PFSK-1 (cell line): ENCODE data around the gene DPYSL3.

Experiments used
- FOXP2 ChIP-seq: optimal IDR thresholded peaks from 2 replicates; pipeline ENCODE3; 2011; ENCODE audit warnings: borderline replicate concordance, control low read depth, inconsistent platforms; ENCODE audit not compliant: insufficient read depth; ENCODE audit errors: extremely low read length, extremely low read depth
- POLR2AphosphoS5 ChIP-seq: IDR thresholded peaks from 2 replicates; pipeline ENCODE4 v1.6.1; 2012; ENCODE audit warnings: low read depth, mild to moderate bottlenecking, control low read depth, low read length, moderate library complexity
- REST ChIP-seq, 2 experiments: IDR thresholded peaks; 2 replicates each; pipeline versions ENCODE4 v1.6.1 to v1.8.0; 2011 to 2012; ENCODE audit warnings: low read depth in 2 of 2, low read length in 2 of 2, control low read depth in 1 of 2, inconsistent platforms in 1 of 2, mild to moderate bottlenecking in 1 of 2, moderate library complexity in 1 of 2; ENCODE audit not compliant: insufficient read depth in 1 of 2
- SIN3A ChIP-seq: IDR thresholded peaks from 2 replicates; pipeline ENCODE4 v1.6.1; 2012; ENCODE audit warnings: mild to moderate bottlenecking, low read length, moderate library complexity, borderline replicate concordance; ENCODE audit not compliant: insufficient read depth
- TAF1 ChIP-seq: IDR thresholded peaks from 2 replicates; pipeline ENCODE4 v1.6.1; 2012; ENCODE audit warnings: low read length, control low read depth, borderline replicate concordance; ENCODE audit not compliant: insufficient read depth

The DPYSL3 gene

GRCh38 chr5:147434049-147434448 lies 75.8 kb downstream of the DPYSL3 start:
- TF ChIP-seq FOXP2, result no peak
- TF ChIP-seq TAF1, result no peak
- no peak for TF ChIP-seq SIN3A
- TF ChIP-seq POLR2AphosphoS5, result no peak
- TF ChIP-seq REST (IDR thresholded peaks at IDR 0.05; ENCODE audit: insufficient read depth in 1 of 2, low read depth in 2 of 2, low read length in 2 of 2), result no peak

- TF ChIP-seq SIN3A (no peak), POLR2AphosphoS5 (no peak), TAF1 (no peak), REST (IDR thresholded peaks at IDR 0.05; ENCODE audit: insufficient read depth in 1 of 2, low read depth in 2 of 2, low read length in 2 of 2) (no peak), FOXP2 (no peak)
These were observed 77.5 kb downstream of the DPYSL3 start for GRCh38 chr5:147432323-147432722.

- TF ChIP-seq REST (IDR thresholded peaks at IDR 0.05; ENCODE audit: insufficient read depth in 1 of 2, low read depth in 2 of 2, low read length in 2 of 2) (no peak), FOXP2 (no peak), TAF1 (no peak), POLR2AphosphoS5 (no peak), SIN3A (no peak)
These were observed 78.3 kb downstream of the DPYSL3 start for GRCh38 chr5:147431586-147431985.

GRCh38 chr5:147430628-147431027 lies 79.2 kb downstream of the DPYSL3 start:
- no peak for TF ChIP-seq POLR2AphosphoS5
- TF ChIP-seq FOXP2, result no peak
- no peak for TF ChIP-seq SIN3A
- TF ChIP-seq REST (IDR thresholded peaks at IDR 0.05; ENCODE audit: insufficient read depth in 1 of 2, low read depth in 2 of 2, low read length in 2 of 2), result no peak
- TF ChIP-seq TAF1, result no peak

GRCh38 chr5:147427521-147428401 lies 82.1 kb downstream of the DPYSL3 start:
- TF ChIP-seq FOXP2, result no peak
- no peak for TF ChIP-seq REST (IDR thresholded peaks at IDR 0.05; ENCODE audit: insufficient read depth in 1 of 2, low read depth in 2 of 2, low read length in 2 of 2)
- no peak for TF ChIP-seq TAF1
- no peak for TF ChIP-seq POLR2AphosphoS5
